RWPE1 (cell line): ENCODE measurements around the gene FDCSP.

Experiments used
- CTCF ChIA-PET: fragments of 350-600 bp; sonication (Branson Sonifier 250); formaldehyde crosslinking; extraction: SDS; loops from one replicate; lab custom pipeline; 2021; lab: Yijun Ruan, JAX
- POLR2A ChIA-PET: fragments of 400-600 bp; formaldehyde crosslinking; extraction: SDS; loops from one replicate; lab custom pipeline; 2020; ENCODE audit warnings: antibody characterized with exemption; ENCODE audit not compliant: low non-redundant PET; lab: Yijun Ruan, JAX
- DNase-seq: peaks from one replicate; pipeline ENCODE4 v3.0.0; 2012; ENCODE audit warnings: low spot score
- H3K27ac ChIP-seq: fragments of 450-650 bp; 2 replicates; pipeline ENCODE4 v1.5.1; 2017
- CTCF ChIP-seq: fragments of 450-650 bp; conservative IDR thresholded peaks from 2 replicates; pipeline ENCODE4 v1.5.1; 2017; ENCODE audit warnings: low read depth, mild to moderate bottlenecking

The FDCSP gene

DNA sequence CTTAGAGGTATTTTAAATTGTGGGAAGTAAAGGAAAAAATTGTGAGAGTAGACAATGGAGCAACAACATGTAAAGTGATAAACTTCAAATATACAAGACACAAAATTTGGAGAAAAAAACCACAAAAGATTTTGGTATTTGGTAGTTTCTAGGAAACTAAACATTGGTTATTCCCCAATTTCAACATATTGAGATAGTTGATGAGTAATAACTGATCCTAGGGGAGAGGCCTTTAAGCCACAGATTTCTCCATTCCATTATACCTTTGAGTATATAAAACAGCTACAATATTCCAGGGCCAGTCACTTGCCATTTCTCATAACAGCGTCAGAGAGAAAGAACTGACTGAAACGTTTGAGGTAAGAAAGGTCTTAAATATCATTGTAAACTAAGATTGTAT lies at the start of gene FDCSP:
Gene FDCSP, plus strand, starts transcription at position 301 of the 400 bp plus-strand sequence. CDS start 5,071 bp downstream, outside the sequence.
- TF ChIP-seq CTCF: no peak
- no peak within 1 kb of the TSS for H3K27ac ChIP-seq
- ChIA-PET POLR2A (no interaction called here), CTCF (no interaction called here)
- DNase-seq: no peak

- no peak for TF ChIP-seq CTCF
- no peak overlapping the region for H3K27ac ChIP-seq
- ChIA-PET POLR2A (no interaction called here), CTCF (interaction anchor here (0.9 kb wide), 1 partner anchor 280 kb away, joined by 5 read pairs; no protein-coding TSS in a partner anchor)
- DNase-seq: no peak
These were observed 48.8 kb upstream of the FDCSP start for GRCh38 chr4:70177090-70177489.

- TF ChIP-seq CTCF: no peak
- no peak overlapping the region for H3K27ac ChIP-seq
- DNase-seq: no peak
- ChIA-PET CTCF (no interaction called here), POLR2A (no interaction called here)
These were observed 47.8 kb upstream of the FDCSP start for GRCh38 chr4:70178075-70178660.

DNA sequence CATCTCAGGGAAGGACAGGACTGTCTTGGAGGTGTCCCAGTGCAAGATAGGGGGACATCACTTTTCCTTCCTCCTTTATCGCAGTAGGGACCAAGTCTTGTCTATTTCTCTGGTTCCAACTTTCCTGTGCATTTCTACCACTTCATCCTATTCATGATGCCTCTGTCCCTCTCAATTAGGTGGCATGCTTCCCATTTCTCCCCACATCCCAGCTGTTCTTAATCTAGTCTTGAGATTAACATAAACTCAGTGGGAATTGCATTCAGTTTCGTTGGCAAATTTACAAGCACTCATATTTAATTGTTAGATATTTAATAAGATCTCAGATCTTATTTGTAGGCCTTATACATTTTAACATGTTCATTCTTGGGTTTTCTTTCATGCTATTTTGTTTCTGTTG lies 46.1 kb upstream of the FDCSP start:
- DNase-seq: no peak
- TF ChIP-seq CTCF: no peak
- ChIA-PET CTCF (interaction anchor here (0.9 kb wide), 1 partner anchor 41 kb away, joined by 3 read pairs; no protein-coding TSS in a partner anchor), POLR2A (no interaction called here)
- no peak overlapping the region for H3K27ac ChIP-seq

- no peak for TF ChIP-seq CTCF
- ChIA-PET CTCF (interaction anchor here (0.7 kb wide), 1 partner anchor 377 kb away, joined by 3 read pairs; no protein-coding TSS in a partner anchor), POLR2A (no interaction called here)
- no peak overlapping the region for H3K27ac ChIP-seq
- no peak for DNase-seq
These were observed 44.1 kb upstream of the FDCSP start for GRCh38 chr4:70181864-70182263.

DNA sequence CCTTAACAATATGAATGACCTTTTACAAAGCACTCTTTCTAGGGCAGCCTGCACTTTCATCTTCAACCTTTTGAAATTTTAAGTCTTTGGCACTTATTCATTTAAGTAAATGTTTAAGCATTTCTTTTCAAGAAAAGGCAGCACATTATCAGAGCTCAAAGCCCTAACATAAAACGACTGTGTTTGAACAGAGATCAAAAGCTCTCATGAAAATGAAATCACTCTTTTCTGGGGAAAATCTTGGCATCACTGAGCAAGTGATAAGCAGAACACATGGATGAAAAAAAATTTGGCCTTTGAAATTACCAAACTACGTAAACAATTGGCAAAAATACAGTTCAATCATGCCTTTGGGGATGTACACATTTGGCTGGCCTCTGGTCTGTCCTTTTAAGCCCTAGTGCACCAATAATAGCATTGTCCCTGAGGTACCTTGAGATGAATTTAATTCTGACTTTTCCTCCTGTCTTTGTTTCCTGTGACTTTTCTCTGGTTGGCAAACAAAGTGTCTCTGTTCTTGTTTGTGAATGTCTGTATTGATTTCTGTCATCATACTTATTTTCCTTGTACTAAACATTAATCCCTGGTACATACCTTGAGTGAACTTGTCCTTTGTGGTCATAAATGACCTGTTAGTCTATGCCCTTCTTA lies 43.3 kb upstream of the FDCSP start:
- DNase-seq: no peak
- H3K27ac ChIP-seq: no peak overlapping the region
- CTCF ChIA-PET: interaction anchor here (0.6 to 1.2 kb wide), 3 partner anchors 286 to 430 kb away, joined by 3 to 4 read pairs (median 4); no protein-coding TSS in a partner anchor
- POLR2A ChIA-PET: no interaction called here
- no peak for TF ChIP-seq CTCF
